NCI-H1105 (cell line): ENCODE results near the gene TMEFF2.
"Not testable (repeated sequence)": the region's sequence is repeated elsewhere in the genome, so short reads cannot be mapped to it uniquely, and the experiment has no call there.

Source experiments
- DNase-seq: peaks from one replicate; lab custom pipeline; 2025; lab: John Stamatoyannopoulos, UW

Gene TMEFF2

GRCh38 chr2:191933307-191934105, 261.2 kb downstream of the TMEFF2 start:
- DNase-seq: no peak

DNA sequence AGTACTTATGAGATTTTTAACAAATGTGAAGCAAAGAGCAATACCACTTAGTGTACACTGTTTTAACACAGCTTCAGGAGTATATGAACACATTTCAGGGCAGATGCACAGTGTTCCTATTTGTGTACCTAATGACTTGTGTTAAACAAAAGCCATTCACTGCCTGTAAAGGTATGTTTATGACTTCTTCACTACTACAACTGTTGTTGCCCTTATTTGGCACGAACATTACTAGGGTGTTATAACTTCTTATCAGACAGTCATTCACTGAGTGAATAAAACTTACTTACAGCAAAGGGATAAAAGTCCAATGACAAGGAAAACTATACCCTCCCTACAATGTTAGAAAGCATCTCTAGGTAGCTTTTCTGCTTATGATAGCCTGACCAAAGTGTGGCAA, 262.4 kb downstream of the TMEFF2 start:
- no peak for DNase-seq

- no peak for DNase-seq
These were observed 263.4 kb downstream of the TMEFF2 start for GRCh38 chr2:191931329-191931728.

DNA sequence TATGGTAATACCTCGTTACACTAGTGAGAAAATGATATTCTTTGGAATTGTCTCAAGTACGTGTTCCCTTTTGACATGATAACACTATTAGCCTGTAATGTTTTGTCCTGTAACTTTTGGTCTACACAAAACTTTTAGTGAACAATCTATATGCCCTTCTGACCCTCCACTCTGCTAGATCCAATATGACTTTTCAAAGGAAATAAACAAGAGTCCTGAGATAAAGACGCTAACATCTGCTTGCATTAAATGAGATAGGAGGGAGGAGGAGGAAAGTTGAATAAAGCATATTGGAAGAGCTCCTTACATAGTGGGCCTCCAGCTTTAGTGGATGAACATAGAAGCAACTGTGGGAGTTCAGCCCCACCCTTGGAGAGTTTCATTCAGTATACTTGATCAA, 264.5 kb downstream of the TMEFF2 start:
- DNase-seq: no peak

DNA sequence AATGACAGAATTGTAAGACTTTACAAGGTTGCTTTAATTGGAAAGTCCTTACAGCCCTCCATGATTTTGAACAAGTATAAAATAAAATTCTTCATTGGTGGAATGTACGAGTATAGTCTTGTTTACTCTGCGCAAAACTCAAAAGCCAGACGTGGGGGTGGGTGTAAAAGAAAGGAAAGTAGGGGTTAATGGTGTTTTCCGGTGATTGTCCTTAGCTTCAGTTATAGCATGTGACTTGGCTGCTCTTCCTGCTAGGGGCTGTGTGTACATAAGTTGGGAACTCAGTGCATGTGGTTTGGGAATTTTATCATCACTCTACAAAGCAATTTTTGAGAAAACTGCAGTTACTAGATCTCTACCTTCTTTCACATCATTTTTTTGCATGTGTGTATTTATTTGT, 265.4 kb downstream of the TMEFF2 start:
- no peak for DNase-seq

- DNase-seq: peak; percentile 38
These were observed 266.7 kb downstream of the TMEFF2 start for GRCh38 chr2:191927991-191928390.

DNA sequence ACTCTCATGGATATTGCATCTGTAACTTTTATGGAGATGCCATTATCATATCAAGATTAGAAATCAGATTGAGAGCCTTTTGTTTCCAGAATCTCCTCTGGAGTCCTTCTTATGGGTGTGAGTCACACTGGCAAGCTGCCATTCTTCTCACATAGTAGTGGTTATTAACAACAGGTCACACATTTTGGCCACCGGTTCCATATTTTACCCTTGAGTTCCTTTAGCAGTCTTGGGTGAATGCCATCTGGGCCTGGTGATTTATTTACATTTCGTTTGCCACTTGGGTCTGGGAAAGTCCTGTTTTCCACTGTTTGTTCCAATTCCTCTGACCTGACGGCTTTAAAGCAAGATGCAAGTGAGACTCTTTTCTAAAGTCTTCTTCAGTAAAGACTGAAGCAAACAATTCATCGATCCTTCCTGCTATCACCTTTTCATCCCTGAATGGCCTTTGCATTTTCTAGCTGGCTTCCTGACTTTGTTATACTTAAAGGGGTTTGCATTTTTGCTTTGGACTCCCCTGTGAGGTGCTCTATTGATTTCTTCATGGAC, 267.3 kb downstream of the TMEFF2 start:
- DNase-seq: peak; percentile 35

DNA sequence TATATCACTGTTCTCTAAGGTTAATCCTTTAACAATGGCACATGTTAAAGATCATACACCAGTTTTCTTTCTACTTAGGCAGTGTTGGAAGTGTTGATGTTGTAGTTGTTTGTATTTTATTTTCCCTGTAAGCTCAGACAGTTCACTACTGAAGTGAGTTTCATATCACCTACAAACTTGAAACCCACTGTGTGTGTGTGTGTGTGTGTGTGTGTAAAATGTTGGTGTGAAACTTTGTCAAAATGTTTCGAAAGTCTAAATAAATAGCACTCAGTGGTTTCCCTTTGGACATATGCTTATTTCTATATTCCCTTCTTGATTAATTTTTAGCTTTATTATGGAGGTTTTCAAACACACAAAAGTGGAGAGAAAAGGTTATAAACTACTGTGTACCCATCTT, 268.1 kb downstream of the TMEFF2 start:
- no peak for DNase-seq

- no peak for DNase-seq
These were observed 271.1 kb downstream of the TMEFF2 start for GRCh38 chr2:191923652-191923997.

DNA sequence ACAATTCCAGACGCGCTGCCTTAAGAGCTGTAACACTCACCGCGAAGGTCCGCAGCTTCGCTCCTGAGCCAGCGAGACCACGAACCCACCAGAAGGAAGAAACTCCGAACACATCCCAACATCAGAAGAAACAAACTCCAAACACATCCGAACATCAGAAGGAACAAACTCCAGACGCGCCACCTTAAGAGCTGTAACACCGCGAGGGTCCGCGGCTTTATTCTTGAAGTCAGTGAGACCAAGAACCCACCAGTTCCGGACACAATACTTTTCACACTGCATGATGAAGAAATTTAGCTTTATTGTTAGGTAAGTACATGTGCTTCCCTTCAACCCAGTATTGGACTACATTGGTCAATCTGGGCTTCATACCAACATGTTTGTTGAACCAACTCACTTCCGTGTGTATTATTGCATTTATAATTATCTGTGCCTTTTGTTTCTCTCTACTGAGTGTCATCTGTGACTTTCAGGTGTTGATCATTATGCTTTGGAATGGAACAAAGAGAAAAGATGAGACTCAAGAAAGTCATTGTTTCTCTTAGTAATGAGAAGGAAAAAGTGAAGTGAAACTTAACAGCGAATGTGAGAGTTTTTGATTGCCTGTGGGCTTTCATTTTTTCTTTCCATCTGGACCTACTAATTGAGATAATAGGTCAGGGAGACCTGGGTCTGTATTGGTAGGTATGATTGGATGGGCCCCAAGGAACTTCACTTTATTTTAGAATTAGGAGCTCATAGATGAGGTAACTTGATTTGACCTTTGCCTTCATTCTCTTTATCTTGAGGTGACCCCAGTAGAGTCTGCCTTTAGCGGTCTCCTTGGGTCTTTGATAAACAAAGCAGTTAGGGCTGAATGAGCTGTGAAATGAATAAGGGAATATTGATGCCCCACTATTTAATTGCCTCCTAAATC, 271.7 kb downstream of the TMEFF2 start:
- no peak for DNase-seq

DNA sequence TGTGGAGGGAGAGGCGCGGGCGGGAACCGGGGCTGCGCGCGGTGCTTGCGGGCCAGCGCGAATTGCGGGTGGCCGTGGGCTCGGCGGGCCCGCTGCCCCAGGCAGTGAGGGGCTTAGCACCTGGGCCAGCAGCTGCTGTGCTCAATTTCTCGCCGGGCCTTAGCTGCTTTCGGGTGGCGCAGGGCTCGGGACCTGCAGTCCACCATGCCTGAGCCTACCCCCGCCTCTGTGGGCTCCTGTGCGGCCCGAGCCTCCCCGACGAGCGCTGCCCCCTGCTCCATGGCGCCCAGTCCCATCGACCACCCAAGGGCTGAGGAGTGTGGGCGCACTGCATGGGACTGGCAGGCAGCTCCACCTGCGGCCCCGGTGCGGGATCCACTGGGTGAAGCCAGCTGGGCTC, 273.1 kb downstream of the TMEFF2 start:
- DNase-seq: not testable (repeated sequence)

- no peak for DNase-seq
These were observed 274.2 kb downstream of the TMEFF2 start for GRCh38 chr2:191920502-191920901.

DNA sequence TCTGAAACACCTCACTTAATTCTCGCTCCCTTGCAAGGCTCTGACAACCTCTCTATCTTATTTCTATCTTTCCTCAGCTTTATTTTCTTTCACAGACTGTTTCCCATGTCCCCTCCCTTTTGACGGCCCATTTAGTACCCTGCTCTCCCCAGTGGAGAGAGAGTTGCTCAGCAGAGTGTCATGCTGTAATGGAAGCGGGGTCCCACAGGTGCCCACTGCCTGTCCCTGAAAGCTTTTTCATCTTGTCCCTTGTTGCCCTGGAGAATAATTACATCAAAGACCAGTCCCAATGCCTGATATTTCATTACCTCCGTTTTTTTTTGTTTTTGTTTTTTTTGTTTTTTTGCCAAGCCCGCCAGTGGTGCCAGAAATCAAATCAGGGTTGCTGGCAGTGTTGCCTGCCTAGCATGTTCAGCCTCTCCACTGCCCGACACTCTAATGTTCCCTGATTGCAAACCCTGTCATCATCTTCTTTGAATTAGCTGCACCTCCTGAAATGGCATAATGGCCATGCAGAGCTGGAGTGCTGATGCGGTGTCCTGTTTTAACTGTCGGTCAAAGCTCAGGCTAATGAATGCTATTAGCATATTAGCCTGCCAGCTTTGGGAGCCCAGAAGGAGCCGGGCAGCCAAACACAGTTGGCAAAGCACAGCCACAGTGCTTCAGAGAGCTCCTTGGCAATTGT, 276.6 kb downstream of the TMEFF2 start:
- peak; percentile 42 for DNase-seq

DNA sequence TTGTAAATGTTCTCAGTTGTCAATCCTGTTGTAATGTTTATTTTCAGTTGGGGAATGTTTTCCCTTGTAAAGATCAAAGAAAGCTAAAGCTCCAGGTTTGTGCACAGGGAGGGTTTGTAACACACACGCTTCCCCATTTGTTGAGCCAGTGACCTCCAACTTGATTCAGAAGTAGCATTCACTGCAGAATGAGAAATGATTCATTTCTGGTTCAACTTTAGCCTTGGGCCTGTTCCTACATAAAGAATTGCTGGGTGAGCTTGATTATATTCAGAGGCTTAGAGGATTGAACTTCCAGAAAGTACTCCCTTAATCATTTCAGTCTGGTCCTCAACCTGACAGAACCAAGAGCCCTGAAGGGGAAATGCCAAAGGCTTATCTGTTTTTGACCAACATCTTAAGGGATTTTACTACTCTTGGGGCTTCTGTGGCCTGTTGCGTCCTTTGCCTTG, 277.3 kb downstream of the TMEFF2 start:
- DNase-seq: no peak

DNA sequence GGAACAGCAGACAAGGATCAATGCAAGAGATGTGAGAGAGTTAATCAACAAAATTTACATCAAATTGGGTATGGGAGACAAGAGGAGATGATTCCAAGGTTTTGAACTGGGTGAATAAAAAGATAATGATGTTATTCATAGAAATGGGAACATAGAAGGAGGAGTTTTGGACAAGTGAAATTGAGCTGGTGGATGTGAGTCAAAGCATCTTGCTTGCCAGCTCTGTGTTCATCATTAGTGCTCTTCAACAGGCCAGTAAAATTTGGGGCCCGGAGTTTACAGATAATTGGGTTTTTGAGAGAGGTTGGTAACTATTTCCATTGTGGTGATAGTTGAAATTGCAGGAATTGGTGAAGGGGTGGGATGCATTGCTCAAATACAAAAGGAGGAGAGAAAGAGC, 277.9 kb downstream of the TMEFF2 start:
- no peak for DNase-seq

GRCh38 chr2:191915750-191916149, 279.0 kb downstream of the TMEFF2 start:
- no peak for DNase-seq

DNA sequence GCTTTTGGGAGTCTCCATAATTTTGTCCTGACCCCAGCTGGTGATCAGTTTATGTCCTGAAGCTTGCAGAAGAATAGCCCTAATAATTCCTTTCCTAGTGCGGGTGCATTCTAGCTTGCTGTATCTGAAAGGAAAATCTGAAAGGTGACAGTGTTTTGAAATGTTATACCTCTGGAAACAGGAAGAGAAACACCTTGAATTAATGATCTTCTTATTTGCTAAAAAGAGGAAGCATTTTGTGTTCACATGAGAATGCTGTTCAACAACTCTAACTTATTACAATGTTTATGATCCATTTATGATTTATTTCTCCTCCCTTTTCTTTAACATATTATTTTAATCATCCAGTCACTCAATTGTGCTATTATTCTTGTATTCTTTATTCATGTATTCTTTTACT, 280.9 kb downstream of the TMEFF2 start:
- DNase-seq: no peak

GRCh38 chr2:191912764-191913163, 282.0 kb downstream of the TMEFF2 start:
- no peak for DNase-seq

GRCh38 chr2:191910518-191910917, 284.2 kb downstream of the TMEFF2 start:
- no peak for DNase-seq

GRCh38 chr2:191908874-191909273, 285.9 kb downstream of the TMEFF2 start:
- no peak for DNase-seq

DNA sequence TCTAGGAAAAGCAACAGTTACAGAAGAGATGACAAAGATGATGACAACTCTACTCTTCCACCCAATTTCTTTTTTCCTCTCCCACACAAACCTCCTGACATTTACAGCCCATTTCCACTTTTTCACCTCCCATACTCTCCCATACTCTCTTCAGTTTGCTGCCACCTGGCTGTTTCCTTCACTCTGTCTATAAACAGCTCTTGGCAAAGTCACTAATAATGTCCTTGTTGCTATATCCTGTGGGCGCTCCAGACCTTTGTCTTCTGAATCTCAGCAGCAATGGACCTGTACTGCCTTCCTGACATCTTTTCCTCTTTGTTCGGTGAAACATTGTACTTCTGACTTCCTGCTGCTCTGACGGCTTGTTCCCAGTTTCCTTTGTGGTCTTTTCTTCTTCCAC, 287.2 kb downstream of the TMEFF2 start:
- DNase-seq: no peak

- no peak for DNase-seq
These were observed 287.6 kb downstream of the TMEFF2 start for GRCh38 chr2:191907091-191907490.
